Inferior parietal cortex (tissue), 1 donor: ENCODE measurements around the gene HOXA4.

ENCODE experiments used
- DNase-seq: peaks from one replicate; pipeline ENCODE4 v3.0.0-alpha.2; 2016; ENCODE audit errors: extremely low spot score

Gene HOXA4

DNA sequence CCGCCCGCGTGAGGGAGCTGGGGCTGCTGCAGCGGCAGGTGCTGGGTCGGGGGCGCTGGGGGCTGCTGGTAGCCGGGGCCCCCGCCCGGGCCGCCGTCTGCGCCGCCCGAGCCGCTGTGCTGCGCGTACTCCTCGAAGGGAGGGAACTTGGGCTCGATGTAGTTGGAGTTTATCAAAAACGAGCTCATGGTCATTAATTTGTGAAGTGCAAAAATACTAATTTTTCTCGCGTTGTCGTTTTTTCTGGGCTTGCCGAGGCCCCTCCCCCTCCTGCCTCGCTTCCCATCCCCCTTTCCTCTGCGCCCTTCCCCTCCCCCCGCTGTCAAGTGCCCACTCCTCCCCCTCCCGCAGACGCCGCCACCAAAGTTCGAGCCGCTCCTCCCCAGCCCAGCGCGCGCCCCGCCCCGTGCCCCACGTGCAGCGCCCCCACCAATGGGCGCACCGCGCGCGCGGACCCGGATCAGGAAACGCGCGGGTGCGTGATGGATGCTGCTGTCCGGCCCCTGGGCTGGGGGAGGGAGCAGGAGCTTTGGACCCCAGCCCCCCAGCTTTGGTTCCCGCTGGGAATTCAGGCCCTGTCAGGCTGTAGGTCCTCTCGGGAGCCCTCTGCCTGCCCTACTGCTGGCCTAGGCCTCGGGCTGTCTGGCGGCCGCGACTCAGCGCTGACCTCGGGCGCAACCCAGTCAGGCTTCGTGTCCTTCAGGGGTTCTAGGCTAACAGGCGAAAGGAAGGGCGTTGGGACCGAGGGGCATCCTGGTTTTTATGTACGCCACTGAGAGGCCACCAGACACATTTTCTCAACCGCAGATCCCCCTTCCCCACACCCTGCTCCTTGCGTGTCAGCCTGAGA lies at the start of gene HOXA4:
HOXA4 (minus strand) TSS at position 218 of the 850 bp plus-strand sequence; CDS start at position 194, 24 bp downstream.
- no peak for DNase-seq

DNA sequence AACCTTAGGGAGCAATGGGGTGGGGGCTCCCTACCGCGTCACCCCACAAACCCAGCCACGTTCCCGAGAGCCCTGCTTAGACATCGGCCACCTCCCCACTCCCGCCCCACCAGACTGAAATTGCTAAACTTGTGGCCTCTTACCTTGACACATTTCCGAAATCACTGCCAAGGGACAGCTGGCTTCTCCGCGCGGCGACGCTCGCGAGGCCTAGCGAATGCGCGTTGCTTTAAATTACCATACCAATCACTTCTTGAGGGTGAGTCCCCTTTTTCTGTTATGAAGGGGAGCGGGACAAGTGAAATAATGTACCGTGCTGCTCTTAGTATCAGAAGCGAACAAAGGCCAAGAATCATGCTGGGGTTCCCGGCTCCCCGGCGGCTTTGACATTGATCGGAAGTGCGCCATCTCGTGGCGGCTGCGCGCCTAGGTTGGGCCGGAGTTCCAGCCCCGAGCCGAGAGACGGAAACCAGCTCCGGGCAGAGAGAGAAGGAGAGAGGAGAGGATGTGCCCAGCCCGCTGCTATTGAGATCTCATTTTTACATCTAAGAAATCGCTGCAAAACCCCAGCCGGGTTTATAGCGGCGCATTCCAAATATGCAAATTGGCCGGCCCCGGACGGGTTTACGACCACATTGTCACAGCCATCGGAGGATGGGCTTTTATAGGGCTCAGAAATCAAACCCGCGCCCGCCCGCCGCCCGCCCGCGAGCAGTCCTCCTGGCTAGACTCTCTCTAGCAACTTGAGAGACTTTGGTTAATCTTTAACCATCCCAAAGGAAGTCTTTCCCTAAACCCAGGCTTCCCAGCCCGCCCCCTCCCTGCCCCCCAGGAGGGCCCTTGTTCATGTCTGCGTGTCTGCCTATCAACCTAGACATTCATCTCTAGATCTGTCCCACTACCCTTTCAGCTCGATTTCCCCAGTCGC lies 49.2 kb upstream of the HOXA4 start:
- peak; percentile 19 for DNase-seq

DNA sequence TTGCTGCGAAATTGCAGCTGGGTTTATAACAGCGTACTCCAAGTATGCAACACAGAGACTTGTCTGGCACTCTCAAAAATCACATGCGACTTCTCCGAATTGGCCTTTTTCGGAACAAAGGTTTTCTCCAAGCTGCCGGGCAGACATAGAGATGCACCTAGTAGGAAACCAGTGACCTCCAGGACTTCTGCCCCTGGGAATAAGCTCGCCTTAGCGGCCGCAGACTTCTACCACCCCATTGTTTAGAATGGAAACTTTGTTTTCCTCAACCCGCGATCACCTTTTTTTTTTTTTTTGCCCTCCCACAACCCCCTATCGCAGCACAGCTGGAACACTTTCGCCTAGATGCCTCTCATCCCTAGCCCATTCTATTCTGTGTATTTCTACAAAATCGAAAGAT lies 48.5 kb upstream of the HOXA4 start:
- DNase-seq: no peak

DNA sequence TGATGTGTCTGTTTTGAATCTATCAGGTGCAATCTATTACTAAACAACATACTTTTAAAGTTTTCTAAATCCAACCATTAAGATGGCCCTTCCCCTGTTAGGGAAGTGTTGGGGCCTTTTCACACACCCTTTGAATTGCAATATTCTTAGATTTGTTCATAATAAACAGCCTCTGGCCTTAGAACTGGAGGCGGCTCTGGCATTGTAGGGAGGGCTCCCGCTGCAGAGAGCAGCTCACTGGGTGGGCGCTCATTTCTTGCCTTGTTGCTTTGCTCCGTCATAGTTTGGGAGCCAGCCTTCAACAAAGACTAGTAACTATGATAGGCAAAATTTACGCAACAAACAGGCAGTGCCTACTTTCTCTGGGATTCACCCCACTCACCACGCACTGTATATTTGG lies 47.8 kb upstream of the HOXA4 start:
- no peak for DNase-seq

DNA sequence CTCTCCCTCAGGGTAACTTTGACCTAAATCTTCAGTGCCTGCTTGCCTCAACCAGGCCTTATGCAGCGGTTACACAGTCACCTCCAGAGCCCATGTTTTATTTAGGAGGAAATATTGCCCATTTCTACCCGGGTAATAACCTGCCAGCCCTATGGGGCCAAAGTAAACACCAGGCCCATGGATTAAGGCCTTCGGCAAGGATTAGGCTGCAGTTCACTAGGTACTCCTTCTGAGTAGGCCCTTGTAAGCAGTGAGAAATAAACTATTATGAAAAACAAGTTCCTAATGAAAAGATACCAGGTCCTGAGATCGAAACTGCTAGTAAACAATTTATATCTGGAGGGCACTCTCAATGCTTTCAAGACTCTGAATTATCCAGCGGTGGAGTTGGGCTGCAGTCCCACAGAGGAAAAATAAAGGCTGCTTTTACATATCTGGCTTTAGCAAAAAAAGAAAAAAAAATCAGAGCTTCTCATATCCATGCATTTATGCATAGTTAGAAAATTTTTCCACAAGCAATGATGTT lies 47.3 kb upstream of the HOXA4 start:
- no peak for DNase-seq

DNA sequence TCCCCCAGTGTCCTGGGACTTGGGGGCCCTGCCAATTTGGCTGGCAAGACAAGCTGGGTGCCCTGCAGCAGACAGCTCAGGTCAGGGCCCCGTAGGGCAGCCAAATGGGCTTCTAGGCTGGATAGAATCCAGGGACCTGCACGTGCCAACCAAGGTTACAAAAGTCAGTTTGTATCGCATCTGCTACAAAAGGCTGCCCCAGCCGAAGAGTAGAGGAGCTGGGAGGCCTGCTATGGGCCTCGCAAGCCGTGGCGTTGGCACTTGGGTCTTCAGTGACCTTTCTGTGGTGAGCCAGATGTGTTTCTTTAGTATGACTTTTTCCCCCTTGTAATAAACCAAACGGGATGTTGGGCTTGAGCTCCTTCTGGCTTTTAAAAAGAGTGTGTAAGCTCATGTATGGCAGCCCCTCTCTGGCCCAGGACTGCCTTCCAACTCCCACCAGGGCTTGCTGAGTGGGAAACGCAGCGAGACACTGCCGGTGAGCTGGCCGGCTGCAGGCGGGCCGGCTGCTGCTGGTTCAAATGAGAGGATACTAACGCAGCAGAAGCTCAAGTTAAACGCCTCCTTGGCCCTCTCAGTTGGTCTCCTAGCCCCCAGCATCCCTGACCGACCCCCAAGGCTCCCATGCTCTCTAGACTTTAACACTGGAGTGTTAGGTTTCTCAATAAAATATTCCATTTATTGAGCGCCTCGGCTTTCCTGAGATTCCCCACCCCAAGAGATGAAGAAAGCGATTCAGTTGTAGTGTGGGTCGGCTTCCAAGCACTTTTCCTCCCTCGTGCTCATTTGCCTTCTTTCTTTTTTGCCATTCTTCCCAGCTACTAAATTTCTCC lies 46.6 kb upstream of the HOXA4 start:
- no peak for DNase-seq

DNA sequence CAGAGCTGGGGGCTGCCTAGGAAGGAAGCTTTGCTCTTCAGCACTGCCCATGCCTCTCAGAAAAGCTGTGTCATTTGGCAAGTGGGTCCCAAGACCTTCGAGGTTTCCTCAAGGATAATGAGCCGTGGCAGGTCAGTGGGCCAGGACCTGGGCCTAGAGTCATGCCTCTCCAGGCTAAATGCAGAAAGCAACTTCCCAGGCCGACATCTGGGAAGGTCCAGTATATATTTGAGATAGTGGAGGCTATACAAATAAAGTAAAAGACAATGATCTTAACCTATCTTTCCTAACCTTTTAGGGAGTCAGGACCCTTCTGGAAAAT lies 45.9 kb upstream of the HOXA4 start:
- DNase-seq: no peak

DNA sequence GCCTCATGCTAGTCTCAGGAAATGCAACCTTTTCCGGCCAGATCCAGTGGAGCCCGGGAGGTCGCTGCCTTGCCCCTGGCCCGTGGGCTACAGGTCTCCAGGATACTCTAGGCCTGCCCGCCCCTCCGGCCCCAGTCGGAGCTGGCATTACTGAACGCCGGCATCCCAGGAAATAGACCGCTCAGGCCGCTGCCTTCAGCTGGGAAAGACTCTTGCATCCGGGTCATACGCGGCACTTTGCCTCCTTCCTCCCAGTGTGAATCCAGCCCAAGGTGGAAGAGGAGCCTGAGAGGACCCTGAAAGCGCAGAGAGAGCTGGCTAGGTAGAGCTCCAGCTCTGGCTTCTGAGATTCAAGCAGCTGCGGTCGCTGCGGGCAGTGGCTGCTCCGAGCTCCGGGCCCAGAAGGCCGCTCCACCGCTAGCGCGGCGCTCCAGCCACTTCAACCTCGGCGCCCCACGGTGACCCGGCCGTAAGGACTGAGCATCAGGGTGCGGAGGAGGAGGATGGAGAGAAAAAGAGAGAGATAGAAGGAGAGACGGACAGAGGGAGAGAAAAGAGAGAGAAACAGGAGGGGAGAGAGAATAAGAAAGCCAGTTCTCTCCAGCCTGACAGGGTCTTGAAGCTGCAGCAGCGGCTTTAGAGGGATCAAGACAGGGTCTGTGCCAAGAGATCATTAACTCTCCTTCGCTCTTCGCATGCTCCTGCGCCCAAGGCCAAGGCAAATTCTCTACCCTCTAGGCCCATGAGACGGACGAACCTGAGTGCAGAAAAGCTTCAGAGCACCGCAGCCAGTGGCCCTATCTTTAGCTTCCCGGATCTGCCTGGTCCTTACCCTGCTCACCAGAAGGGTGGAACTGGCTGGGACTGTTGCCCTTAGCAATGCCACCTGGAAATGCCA lies 45.3 kb upstream of the HOXA4 start:
- no peak for DNase-seq

DNA sequence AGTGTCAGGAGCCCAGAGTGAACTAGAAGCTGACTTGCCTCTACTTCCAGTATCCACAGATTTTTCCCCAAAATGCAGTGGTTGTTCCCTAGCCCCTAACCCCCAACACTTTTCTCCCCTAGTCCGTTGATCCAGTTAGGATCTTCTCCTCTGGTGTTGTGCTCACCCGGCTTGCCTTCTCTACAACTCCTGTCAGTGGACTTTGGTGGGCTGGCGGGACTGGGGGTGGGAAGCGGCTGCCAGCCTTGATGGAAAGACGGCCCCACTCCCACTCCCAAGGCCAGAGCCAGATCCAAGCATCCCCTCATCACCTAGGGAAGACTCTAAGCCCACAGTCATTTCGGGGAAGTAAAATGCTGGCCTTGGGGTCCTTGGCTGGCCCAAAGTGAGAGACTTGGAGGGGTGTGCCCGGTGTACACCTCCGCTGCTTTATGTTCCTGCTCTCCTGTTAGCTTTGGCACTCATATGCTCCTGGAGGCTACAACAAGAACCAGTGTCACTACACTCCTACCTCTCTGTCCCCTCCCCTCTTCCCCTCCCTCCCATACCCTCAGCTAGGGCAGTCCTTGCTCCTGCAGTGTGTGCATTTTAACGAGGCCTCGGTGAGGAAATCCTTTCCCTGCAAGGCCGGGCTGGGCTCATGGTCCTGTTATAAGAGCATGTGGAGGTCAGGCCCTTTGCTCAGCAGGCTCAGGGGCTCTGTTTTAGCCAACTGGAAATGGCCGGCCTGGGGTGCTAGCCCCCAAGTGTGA lies 44.5 kb upstream of the HOXA4 start:
- DNase-seq: no peak

DNA sequence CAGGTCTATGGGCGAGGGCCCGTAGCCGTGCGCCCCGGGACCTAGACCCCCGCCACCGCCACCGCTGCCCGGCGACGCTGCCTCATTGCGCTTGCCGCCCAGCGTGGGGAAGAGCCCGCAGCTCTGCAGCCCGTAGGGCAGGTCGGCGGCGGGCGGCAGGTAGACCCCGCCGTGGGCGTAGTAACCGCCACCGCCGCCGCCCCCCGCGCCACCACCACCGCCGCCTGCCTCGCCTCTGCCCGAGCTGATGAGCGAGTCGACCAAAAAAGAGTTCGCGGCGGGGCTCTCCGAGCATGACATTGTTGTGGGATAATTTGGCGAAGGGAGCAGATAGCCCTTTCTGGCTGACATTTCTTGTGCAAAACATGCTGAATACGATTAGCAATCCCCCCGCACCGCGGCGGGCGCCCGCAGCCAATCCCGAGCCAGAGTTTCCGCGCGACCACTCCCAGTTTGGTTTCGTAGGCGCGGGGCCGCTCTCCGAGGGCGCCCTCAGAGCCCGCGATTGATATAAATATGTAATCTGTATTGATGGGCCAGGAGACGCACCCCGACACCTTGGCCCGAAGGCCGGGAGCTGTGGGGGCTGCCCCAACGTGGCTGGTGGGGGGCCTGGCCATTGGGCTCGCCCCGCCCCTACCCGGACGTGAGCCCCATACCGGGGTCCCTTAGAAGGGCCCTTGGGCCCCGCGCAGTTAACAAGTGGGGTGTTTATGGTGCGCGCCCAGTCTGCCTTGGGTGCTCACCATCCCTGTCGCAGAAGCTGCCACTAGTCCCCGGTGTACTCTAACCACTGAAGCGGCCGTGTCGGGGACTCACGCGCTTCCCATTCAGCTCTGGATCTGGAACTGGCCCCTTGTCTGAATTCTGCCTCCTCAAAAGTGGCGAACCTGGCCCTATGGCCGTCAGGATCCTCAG lies 43.7 kb upstream of the HOXA4 start, which contains the start of gene HOXA10:
HOXA10 (minus strand) TSS at position 365 of the 918 bp plus-strand sequence; CDS start at position 351, 14 bp downstream.
- no peak for DNase-seq

DNA sequence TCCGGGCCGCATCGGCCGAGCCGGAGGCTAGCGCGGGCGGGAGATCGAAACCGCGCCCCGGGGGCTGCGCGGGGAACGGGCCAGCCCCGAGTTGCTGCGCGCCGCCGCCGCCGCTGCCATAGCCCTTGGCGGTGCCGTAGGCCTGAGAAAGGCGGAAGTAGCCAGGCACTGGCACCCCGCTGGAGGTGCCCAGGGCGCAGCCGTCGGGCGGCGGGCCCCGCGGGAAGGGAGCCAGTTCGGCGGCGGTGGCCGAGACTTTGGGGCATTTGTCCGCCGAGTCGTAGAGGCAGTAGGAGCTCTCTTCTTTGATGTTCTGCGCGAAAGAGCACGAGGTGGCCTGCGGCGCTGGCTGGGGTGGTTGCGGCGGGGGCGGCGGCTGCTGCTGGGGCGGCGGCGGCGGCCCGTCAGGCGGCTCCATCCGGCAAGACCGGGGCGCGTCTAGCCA lies 43.0 kb upstream of the HOXA4 start:
- no peak for DNase-seq

DNA sequence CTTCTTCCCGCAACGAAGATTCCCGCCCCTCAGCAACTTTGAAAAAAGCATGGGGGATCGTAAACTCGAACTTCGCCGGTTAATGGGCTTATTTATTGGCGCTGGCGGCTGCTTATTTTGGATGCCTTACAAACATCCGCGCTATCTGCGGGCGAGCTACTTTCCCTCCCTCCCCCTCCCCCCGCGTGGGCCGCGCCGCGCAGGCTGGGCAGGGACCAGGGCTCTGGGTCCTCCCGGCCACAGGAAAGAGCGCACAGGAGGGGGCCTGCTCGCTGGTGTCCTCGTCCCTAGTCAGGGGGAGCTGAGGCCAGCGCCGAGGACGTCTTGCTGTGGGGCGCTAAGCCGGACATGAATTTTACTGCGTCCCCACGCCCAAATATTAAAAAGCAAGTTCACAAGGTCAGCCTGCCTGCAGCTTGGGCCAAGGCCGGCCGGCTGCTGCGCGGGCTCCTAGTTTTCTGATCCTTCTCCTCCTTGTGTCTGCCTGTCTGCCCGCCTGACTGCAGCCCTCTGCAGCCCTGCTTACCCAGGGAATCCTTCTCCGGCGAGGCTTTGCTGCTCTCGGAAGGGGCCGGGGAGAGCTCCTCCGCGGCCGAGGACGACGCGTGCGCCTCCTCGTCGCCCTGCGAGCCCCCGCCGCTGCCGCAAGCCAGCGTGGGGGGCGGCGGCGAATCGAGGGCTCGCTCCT lies 42.4 kb upstream of the HOXA4 start:
- DNase-seq: no peak

DNA sequence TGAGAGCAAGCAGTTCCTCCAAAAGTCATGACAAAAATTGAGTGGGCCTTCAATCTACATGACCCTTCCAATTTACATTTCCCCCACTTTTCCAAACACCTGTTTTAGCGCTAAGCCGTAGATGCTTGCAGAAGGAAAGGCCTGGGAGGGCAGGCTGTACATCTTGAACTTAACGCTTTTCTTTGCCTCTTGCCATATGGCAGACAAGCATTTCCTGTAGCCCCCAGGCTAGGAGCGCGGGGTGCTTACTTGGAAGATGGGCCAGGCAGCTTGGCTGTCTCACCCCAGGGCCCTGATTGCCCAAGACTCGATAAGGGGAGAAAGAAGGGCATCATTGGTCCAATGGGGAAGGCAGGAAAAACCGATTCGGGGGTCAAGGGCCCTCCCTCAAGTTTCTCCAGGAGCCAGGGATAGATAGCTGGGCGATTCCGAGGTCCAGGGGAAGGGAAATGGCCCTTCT lies 41.8 kb upstream of the HOXA4 start:
- DNase-seq: no peak

DNA sequence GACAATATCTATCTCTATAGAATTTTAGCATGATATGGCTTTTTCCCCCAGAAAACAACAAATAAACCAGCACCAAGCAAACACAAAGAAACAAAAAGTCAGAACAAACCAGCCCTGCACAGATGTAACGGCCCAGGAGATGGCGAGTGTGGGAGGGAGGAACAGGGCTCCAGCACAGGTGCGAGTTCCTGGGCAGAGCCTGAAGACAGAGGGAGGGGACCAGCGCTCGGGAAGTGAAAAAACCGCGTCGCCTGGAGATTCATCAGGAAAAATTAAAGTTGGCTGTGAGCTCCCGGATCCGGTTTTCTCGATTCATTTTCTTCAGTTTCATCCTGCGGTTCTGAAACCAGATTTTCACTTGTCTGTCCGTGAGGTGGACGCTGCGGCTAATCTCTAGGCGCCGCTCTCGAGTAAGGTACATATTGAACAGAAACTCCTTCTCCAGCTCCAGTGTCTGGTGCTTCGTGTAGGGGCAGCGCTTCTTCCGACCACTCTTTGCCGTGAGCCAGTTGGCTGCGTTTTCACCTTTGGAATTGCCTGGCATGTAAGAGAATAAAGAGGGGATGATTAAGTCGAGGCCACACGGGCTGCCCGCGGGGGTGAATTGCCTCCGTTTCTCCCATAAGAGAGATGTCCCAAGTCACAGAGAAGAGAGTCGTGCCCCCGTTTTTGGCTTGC lies 41.2 kb upstream of the HOXA4 start:
- no peak for DNase-seq

DNA sequence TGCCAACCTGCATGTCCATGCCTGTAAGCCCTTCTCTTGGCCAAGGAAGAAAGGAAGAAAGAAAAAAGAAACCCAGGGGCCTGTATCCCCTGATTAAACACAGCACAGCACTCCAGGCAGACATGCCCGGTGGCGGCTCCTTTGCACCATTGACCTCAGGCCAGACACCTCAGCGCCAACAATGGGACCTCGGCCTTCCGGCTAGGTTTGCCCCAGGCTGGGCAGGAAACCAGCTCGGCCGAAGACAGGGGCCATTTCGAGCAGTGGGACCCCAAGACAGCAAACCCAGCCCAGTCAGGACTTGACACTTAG lies 40.7 kb upstream of the HOXA4 start:
- no peak for DNase-seq

DNA sequence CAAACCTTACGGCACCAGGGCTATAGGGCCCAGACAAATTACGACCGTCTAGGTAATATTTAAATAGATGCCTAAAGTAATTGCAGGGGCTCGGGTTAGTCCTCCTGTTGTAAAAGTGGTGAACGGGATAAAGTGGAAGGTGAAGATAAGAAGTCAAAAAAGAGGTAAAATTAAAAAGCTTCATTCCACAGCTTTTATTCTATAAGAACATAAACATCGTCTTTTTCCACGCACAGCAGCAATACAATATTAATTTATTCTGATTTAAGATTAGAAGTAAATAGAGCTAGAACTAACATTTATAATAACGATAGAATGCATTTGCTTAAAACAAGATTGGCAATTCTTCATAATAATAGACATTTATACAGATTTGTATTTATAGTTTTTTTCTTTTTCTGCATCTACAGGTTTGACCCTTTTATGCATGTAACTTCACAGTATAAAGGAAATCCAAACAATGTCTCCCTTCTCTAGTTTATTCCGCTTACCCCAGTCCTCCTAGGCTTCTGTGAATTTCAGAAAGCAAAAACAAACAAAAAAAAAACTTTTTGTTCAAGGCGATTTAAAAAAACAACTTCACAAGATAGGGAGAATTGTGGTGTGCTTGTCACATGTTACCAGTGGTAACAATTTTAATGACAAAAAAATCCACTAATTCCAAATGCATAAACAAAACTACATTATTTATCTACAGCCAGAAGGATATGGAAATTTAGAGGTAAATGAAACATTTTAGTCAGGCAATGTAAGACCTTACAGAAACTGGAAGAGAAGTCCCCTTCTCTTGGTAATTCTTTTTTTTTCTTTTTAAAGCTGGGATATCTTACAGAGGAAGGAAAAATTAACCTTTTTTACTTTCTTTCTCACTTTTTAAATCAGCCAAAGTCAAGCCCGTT lies 40.1 kb upstream of the HOXA4 start:
- DNase-seq: no peak
